Mesodermal cell (in vitro differentiated cells): ENCODE measurements around the gene TLDC2.
"Not testable (repeated sequence)": the region's sequence is repeated elsewhere in the genome, so short reads cannot be mapped to it uniquely, and the experiment has no call there.

Experiments used
- H3K27ac ChIP-seq: 2 replicates; pipeline ENCODE4 v1.7.0; 2013; ENCODE audit warnings: mild to moderate bottlenecking, low read depth, low read length, moderate library complexity; ENCODE audit not compliant: severe bottlenecking
- H3K36me3 ChIP-seq: 2 replicates; pipeline ENCODE4 v1.7.1; 2013; ENCODE audit warnings: mild to moderate bottlenecking, low read length, moderate library complexity; ENCODE audit not compliant: control insufficient read depth, insufficient read depth
- H3K4me1 ChIP-seq: one replicate; pipeline ENCODE4 v1.7.1; 2013; ENCODE audit warnings: mild to moderate bottlenecking, low read length; ENCODE audit not compliant: insufficient read depth, control insufficient read depth, poor library complexity, severe bottlenecking
- H3K4me3 ChIP-seq: 2 replicates; pipeline ENCODE4 v1.7.0; 2013; ENCODE audit warnings: low read length, control low read depth, mild to moderate bottlenecking; ENCODE audit not compliant: insufficient read depth, poor library complexity, severe bottlenecking; ENCODE audit errors: extremely low read depth
- H3K9me3 ChIP-seq: 2 replicates; pipeline ENCODE4 v1.7.1; 2013; ENCODE audit warnings: mild to moderate bottlenecking, low read length, moderate library complexity; ENCODE audit not compliant: control insufficient read depth
- WGBS, 2 experiments: methylation state at CpG; one replicate each; pipeline ENCODE4 v1.1.5; 2013; ENCODE audit warnings: missing lambda C conversion rate in 2 of 2; ENCODE audit not compliant: insufficient coverage in 2 of 2; 5-methylcytosine and 5-hydroxymethylcytosine counted together

The TLDC2 gene

GRCh38 chr20:36932476-36933426, 56.8 kb downstream of the TLDC2 start:
- H3K36me3 ChIP-seq = no peaks in the 10 kb centered on the region
- 75% methylated on average over 4 to 6 of the region's 11 CpGs for WGBS, 2 experiments

GRCh38 chr20:36933571-36933970, 57.6 kb downstream of the TLDC2 start:
- not testable (repeated sequence) for H3K36me3 ChIP-seq, H3K4me1 ChIP-seq, H3K27ac ChIP-seq, H3K4me3 ChIP-seq, H3K9me3 ChIP-seq
- 92 to 95% methylated on average over 11 to 13 of the region's 16 CpGs for WGBS, 2 experiments

More at GRCh38 chr20:36932476-36933426, 56.8 kb downstream of the TLDC2 start:
- Histone ChIP-seq H3K27ac (no peak overlapping the region), H3K4me3 (no peak overlapping the region), H3K9me3 (no peaks in the 10 kb centered on the region), H3K4me1 (no peaks in the 10 kb centered on the region)

GRCh38 chr20:36936341-36936740, 60.4 kb downstream of the TLDC2 start:
- no peaks in the 10 kb centered on the region for H3K4me1 ChIP-seq
- no peaks in the 10 kb centered on the region for H3K9me3 ChIP-seq
- WGBS, 2 experiments = 93 to 96% methylated on average over 6 to 7 of the region's 8 CpGs
- H3K36me3 ChIP-seq = no peaks in the 10 kb centered on the region
- H3K4me3 ChIP-seq = no peak overlapping the region
- H3K27ac ChIP-seq = no peak overlapping the region

- H3K36me3 ChIP-seq, H3K4me3 ChIP-seq, H3K27ac ChIP-seq, H3K9me3 ChIP-seq, H3K4me1 ChIP-seq: not testable (repeated sequence)
- 87% methylated on average over 4 of the region's 9 CpGs; no CpG with 5 or more reads in 1 of the 2 experiments for WGBS, 2 experiments
Observed at GRCh38 chr20:36936761-36937401, 60.9 kb downstream of the TLDC2 start.

- Histone ChIP-seq H3K4me1 (no peaks in the 10 kb centered on the region), H3K9me3 (no peaks in the 10 kb centered on the region), H3K27ac (no peak overlapping the region)
Observed at GRCh38 chr20:36937402-36937770, 61.4 kb downstream of the TLDC2 start.

GRCh38 chr20:36941401-36941835, 65.5 kb downstream of the TLDC2 start:
- H3K4me1 ChIP-seq = no peaks in the 10 kb centered on the region
- no peak overlapping the region for H3K27ac ChIP-seq
- no peaks in the 10 kb centered on the region for H3K36me3 ChIP-seq
- H3K9me3 ChIP-seq = no peaks in the 10 kb centered on the region
- H3K4me3 ChIP-seq = no peak overlapping the region
- WGBS, 2 experiments = no CpG with 5 or more reads among the region's 1 CpG

More at GRCh38 chr20:36937402-36937770, 61.4 kb downstream of the TLDC2 start:
- Histone ChIP-seq H3K4me3 (no peak overlapping the region), H3K36me3 (no peaks in the 10 kb centered on the region)
